Activated naive CD8-positive, alpha-beta T cell treated with anti-CD3 and anti-CD28 coated beads, Interleukin-2, amount 10 ng/mL, durations not matched to agents 7 days and 5 days (primary cell): ENCODE measurements around the gene RBM39. TPM values are rescaled to one million over a fixed set of nuclear protein-coding genes. Genes with fewer than 3 reads are reported as not detected.
"Not testable (repeated sequence)": the region's sequence is repeated elsewhere in the genome, so short reads cannot be mapped to it uniquely, and the experiment has no call there.

ENCODE experiments used
- ATAC-seq: fragments of 150-1000 bp; cut with Tn5 transposase; one replicate; pipeline ENCODE4 v1.10.0; 2021; ENCODE audit warnings: low read depth, moderate library complexity
- POLR2A ChIA-PET: fragments of 350-600 bp; sonication (Branson Sonifier 250); formaldehyde crosslinking; loops from one replicate; lab custom pipeline; 2021; ENCODE audit warnings: antibody characterized with exemption; lab: Charles Lee
- DNase-seq: peaks from one replicate; pipeline ENCODE4 v3.0.0; 2021
- H3K27ac Mint-ChIP-seq: one replicate; pipeline ENCODE4 v1.8.0; 2022; ENCODE audit warnings: mild to moderate bottlenecking, mixed read lengths
- H3K27me3 Mint-ChIP-seq: one replicate; pipeline ENCODE4 v1.8.0; 2022; ENCODE audit warnings: mild to moderate bottlenecking, moderate library complexity, mixed read lengths
- H3K36me3 Mint-ChIP-seq: one replicate; pipeline ENCODE4 v1.8.0; 2021; ENCODE audit warnings: mild to moderate bottlenecking, mixed read lengths
- H3K4me1 Mint-ChIP-seq: one replicate; pipeline ENCODE4 v1.8.0; 2021; ENCODE audit warnings: mixed read lengths
- H3K4me3 Mint-ChIP-seq: one replicate; pipeline ENCODE4 v1.8.0; 2022; ENCODE audit warnings: mild to moderate bottlenecking, moderate library complexity, mixed read lengths
- H3K9me3 Mint-ChIP-seq: one replicate; pipeline ENCODE4 v1.8.0; 2021; ENCODE audit warnings: mixed read lengths
- total RNA-seq, 2 experiments: library from RNA; stranded (reverse); gene quantifications; one replicate each; pipeline ENCODE4 v1.2.3, GENCODE V29; 2021

RBM39 gene
- total RNA-seq, 2 experiments from 2014 or later = 478 to 499 TPM

- H3K4me1 Mint-ChIP-seq = peaks cover 27% of the 10 kb centered on the region
- not testable (repeated sequence) for H3K4me3 Mint-ChIP-seq, ATAC-seq, H3K27me3 Mint-ChIP-seq, H3K27ac Mint-ChIP-seq, H3K9me3 Mint-ChIP-seq, DNase-seq
- POLR2A ChIA-PET = interaction anchor here (0.9 to 1.5 kb wide), 2 partner anchors 35 kb away, joined by 3 to 8 read pairs; partner anchors contain the start of gene RBM39
- peaks cover 34% of the 10 kb centered on the region for H3K36me3 Mint-ChIP-seq
Observed at GRCh38 chr20:35706591-35707529, 35.2 kb downstream of the RBM39 start.

GRCh38 chr20:35705894-35706293 lies 36.2 kb downstream of the RBM39 start:
- POLR2A ChIA-PET = interaction anchor here (0.6 to 0.9 kb wide), 3 partner anchors 35 to 150 kb away, joined by 3 read pairs; partner anchors contain the start of gene RBM39
- H3K4me3 Mint-ChIP-seq, ATAC-seq, H3K27ac Mint-ChIP-seq, H3K9me3 Mint-ChIP-seq, H3K27me3 Mint-ChIP-seq, DNase-seq: not testable (repeated sequence)
- Mint-ChIP-seq H3K36me3 (peaks cover 27% of the 10 kb centered on the region), H3K4me1 (peaks cover 19% of the 10 kb centered on the region)

- Mint-ChIP-seq H3K9me3 (no peaks in the 10 kb centered on the region), H3K27ac (no peak overlapping the region), H3K4me1 (peaks cover 21% of the 10 kb centered on the region), H3K4me3 (no peak overlapping the region), H3K27me3 (no peaks in the 10 kb centered on the region), H3K36me3 (peaks cover 24% of the 10 kb centered on the region)
- DNase-seq (no peak), ATAC-seq (no peak)
- POLR2A ChIA-PET = no interaction called here
Observed at GRCh38 chr20:35704514-35705261, 37.4 kb downstream of the RBM39 start.

DNA sequence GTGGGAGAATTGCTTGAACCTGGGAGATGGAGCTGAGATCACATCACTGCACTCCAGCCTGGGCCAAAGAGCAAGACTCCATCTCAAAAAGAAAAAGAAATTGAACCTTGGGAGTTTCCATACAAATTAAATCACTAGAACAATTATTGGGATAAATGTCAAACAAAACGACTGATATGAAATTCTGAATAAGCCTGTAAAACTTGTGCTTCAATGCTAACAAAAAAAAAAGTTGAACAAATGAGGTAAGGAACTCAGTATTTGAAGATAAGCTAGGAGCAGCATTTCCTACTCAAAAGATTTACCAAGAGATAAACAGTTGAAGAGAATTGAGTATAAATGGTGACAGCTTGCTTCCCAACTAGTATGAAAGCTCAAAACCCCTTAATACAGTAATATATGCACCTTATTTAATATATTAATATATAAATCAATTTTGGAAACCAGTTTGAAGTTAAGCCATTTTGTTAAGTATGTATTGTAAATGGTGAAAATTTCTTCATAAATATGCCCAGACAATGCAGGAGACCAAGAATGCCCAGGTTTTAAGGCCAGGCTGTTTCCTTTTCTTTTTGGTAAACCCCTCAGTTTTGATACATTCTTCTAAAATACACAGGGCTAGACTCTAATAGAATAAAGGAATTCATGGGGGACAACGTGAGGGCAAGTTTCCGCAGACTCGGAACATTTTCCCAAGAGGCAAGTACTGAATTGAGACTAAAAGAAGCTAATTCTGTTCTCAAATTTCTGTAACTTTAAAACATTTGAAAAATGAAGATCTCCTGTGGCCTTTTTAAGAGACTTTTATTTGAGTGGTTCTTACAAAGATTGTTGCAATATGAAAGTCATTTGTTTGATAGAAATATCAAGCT lies 39.0 kb downstream of the RBM39 start:
- no peak overlapping the region for H3K27ac Mint-ChIP-seq
- no peaks in the 10 kb centered on the region for H3K27me3 Mint-ChIP-seq
- no peak for ATAC-seq
- DNase-seq = no peak
- peaks cover 22% of the 10 kb centered on the region for H3K36me3 Mint-ChIP-seq
- no peak overlapping the region for H3K4me3 Mint-ChIP-seq
- H3K4me1 Mint-ChIP-seq = peaks cover 21% of the 10 kb centered on the region
- POLR2A ChIA-PET = interaction anchor here (0.5 to 1.4 kb wide), 5 partner anchors 15 to 652 kb away, joined by 3 to 6 read pairs (median 4); partner anchors contain the start of gene RBM39
- H3K9me3 Mint-ChIP-seq = no peaks in the 10 kb centered on the region

GRCh38 chr20:35702051-35702823 lies 39.8 kb downstream of the RBM39 start:
- no peak overlapping the region for H3K4me3 Mint-ChIP-seq
- H3K36me3 Mint-ChIP-seq = peaks cover 24% of the 10 kb centered on the region
- H3K9me3 Mint-ChIP-seq = no peaks in the 10 kb centered on the region
- DNase-seq (no peak), ATAC-seq (no peak)
- H3K27me3 Mint-ChIP-seq = no peaks in the 10 kb centered on the region
- H3K4me1 Mint-ChIP-seq = peaks cover 27% of the 10 kb centered on the region
- H3K27ac Mint-ChIP-seq = no peak overlapping the region
- POLR2A ChIA-PET = interaction anchor here (0.5 to 1.4 kb wide), 7 partner anchors 12 to 651 kb away, joined by 3 to 6 read pairs (median 3); no protein-coding TSS in a partner anchor

DNA sequence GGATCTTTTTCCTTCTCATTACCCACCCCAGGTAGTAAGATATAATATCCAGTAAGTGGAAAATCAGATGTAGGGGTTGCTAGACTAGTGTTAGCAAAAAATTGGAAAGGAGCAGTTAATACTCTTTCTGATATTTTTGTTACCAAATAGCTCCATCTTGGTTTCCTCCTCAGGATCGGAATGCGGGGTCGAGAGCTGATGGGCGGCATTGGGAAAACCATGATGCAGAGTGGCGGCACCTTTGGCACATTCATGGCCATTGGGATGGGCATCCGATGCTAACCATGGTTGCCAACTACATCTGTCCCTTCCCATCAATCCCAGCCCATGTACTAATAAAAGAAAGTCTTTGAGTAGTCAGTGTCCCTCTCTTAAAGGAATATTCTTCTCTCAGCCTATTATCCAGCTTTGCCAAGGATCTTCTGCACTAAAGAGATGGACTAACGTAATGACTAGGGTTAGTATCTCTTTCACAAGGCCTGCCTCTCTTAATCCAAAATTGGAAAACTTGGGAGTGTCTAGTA lies 41.4 kb downstream of the RBM39 start:
- Mint-ChIP-seq H3K27me3 (no peaks in the 10 kb centered on the region), H3K9me3 (no peaks in the 10 kb centered on the region), H3K4me3 (peak overlapping the region; percentile 93), H3K36me3 (peaks cover 17% of the 10 kb centered on the region), H3K4me1 (peaks cover 28% of the 10 kb centered on the region), H3K27ac (peak overlapping the region; percentile 92)
- ATAC-seq (no peak), DNase-seq (no peak)
- POLR2A ChIA-PET = interaction anchor here (0.9 to 2.9 kb wide), 6 partner anchors 13 to 99 kb away, joined by 3 to 21 read pairs (median 11); partner anchors contain the start of gene RBM39

DNA sequence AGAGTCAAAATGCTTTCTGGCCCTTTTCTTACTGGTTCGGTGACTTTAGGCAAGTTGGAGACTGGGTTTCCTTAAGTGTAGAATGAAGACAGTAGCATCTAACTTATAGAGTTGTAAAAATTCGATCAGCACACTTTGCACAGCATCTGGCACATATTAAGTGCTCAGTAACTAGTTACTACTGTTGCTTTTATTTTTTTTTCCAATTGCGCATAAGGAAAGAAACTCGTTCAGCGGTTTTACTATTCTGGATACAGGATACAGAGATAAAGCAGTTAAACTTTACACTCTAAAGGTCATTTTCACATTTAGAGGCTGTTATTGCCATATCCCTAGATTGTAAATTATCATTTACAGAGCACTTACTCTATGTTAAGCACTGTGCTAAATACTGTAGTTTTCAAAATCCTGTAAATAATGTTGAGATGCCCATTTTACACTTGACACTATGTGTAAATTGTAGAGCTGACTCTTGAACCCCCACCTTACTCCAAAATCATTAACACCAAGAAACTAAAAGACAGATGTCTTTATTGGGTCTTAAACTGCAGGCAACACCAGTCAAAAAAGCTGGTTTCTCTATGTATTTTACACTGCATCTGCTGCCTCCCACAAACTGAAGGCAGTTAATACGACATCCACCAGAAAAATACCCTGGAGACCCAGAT lies 42.0 kb downstream of the RBM39 start:
- POLR2A ChIA-PET = interaction anchor here (0.6 to 2.9 kb wide), 12 partner anchors 13 to 255 kb away, joined by 3 to 21 read pairs (median 6); partner anchors contain the start of genes CPNE1, RBM12, RBM39 and SCAND1
- no peaks in the 10 kb centered on the region for H3K27me3 Mint-ChIP-seq
- H3K4me1 Mint-ChIP-seq = peaks cover 28% of the 10 kb centered on the region
- no peak for DNase-seq
- H3K4me3 Mint-ChIP-seq = peak overlapping the region; percentile 93
- ATAC-seq = no peak
- H3K36me3 Mint-ChIP-seq = peaks cover 21% of the 10 kb centered on the region
- H3K9me3 Mint-ChIP-seq = no peaks in the 10 kb centered on the region
- peak overlapping the region; percentile 92 for H3K27ac Mint-ChIP-seq

DNA sequence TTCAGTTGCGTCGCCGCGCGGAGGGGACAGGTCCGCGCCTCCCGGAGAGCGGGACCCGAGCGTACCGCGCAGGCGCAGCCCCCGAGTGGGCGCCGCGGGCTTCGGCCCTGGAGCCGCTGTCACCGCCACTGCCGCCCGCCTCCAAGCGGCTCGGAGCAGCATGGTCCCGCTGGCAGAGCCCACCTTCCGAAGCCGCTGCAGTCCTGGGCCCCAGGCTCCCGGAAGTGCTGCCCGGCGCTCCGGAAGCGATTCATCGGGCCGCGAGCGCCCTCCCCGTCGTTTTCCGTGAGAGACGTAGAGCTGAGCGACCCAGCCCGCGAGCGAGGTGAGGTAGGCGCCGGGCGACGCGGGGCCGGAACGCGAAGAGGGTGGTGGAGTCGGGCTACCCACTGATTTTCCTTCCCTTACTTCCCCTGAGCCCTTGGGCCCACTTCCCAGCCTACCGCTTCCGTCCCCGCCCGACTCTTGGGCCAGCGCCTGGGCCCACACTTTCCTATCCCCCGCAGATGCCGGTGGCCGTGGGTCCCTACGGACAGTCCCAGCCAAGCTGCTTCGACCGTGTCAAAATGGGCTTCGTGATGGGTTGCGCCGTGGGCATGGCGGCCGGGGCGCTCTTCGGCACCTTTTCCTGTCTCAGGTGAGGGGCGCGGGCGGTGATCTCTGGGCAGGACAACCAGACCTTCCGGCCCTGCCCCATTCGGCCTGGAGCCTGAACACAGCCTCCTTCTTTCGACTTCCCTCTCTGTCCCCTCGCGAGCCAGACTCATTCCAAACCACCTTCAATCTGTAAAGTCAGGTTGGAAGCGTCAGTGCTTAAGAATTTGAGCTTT lies 42.7 kb downstream of the RBM39 start, which contains the start of the genes NFS1 and ROMO1:
Gene NFS1 (minus strand): TSS at position 226 of the 830 bp plus-strand sequence. CDS start 64 bp downstream, at position 162.
Gene ROMO1 (plus strand): TSS at position 279 of the 830 bp plus-strand sequence. CDS start 228 bp downstream, at position 507.
- peak within 1 kb of the TSS; percentile 92 for H3K27ac Mint-ChIP-seq
- peak; percentile 88 for DNase-seq
- no peaks in the 10 kb centered on the region for H3K27me3 Mint-ChIP-seq
- H3K36me3 Mint-ChIP-seq = peaks cover 20% of the 10 kb centered on the region
- H3K4me1 Mint-ChIP-seq = peaks cover 26% of the 10 kb centered on the region
- POLR2A ChIA-PET = interaction anchor here (0.6 to 2.9 kb wide), 14 partner anchors 12 to 256 kb away, joined by 3 to 21 read pairs (median 5); partner anchors contain the start of genes CPNE1, RBM12, RBM39 and SCAND1
- no peaks in the 10 kb centered on the region for H3K9me3 Mint-ChIP-seq
- H3K4me3 Mint-ChIP-seq = peak within 1 kb of the TSS; percentile 93
- peak; percentile 91 for ATAC-seq

- Mint-ChIP-seq H3K9me3 (no peaks in the 10 kb centered on the region), H3K4me1 (peaks cover 24% of the 10 kb centered on the region), H3K4me3 (peak overlapping the region; percentile 93), H3K27ac (peak overlapping the region; percentile 92), H3K27me3 (no peaks in the 10 kb centered on the region), H3K36me3 (peaks cover 16% of the 10 kb centered on the region)
- peak; percentile 43 for ATAC-seq
- no peak for DNase-seq
- POLR2A ChIA-PET = interaction anchor here (1.0 to 2.9 kb wide), 8 partner anchors 13 to 257 kb away, joined by 3 to 21 read pairs (median 6); partner anchors contain the start of genes CPNE1, RBM12, RBM39 and SCAND1
Observed at GRCh38 chr20:35698298-35699126, 43.5 kb downstream of the RBM39 start.
